NOMO-1 (cell line): ENCODE data around the gene UBE2L3.
"Not testable (repeated sequence)": the region's sequence is repeated elsewhere in the genome, so short reads cannot be mapped to it uniquely, and the experiment has no call there.

Source experiments
- DNase-seq, 2 experiments: peaks; one replicate each; lab custom pipeline; 2025; ENCODE audit not compliant: unreplicated experiment in 2 of 2; lab: John Stamatoyannopoulos, UW

The UBE2L3 gene

DNA sequence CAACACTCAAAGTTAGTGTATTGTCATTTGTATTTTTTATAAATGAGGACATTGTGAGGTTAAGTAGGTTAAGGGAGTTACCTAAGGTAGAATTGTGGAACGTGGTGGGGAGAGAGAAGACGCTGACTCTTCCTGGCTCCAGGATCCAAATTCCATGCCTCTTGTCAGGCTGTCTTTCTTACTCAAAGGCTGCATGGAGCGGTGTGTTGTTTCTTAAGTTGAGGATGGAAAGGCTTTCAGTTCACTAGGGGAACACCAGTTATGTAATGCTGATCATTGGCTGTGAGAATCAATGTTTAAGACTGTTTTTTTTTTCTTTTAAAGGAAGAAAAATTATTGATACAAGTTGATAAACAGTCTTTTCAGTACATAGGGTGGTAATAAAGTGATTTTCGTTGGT lies 2.9 kb downstream of the UBE2L3 start:
- DNase-seq, result no peak

GRCh38 chr22:21571679-21572078 lies 4.2 kb downstream of the UBE2L3 start:
- DNase-seq, result no peak

GRCh38 chr22:21573293-21573734 lies 5.8 kb downstream of the UBE2L3 start:
- no peak for DNase-seq

GRCh38 chr22:21573750-21574494 lies 6.4 kb downstream of the UBE2L3 start:
- no peak for DNase-seq

GRCh38 chr22:21579474-21579851 lies 11.9 kb downstream of the UBE2L3 start:
- no peak for DNase-seq

DNA sequence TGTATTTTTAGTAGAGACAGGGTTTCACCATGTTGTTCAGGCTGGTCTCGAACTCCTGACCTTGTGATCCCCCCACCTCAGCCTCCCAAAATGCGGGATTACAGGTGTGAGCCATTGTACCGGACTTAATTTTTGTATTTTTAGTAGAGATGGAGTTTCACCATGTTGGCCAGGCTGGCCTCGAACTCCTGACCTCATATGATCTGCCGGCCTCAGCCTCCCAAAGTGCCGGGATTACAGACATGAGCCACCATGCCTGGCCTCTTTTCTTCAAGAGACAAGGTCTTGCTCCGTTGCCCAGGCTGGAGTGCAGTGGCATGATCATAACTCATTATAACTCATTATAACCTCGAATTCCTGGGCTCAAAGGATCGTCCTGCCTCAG lies 13.1 kb downstream of the UBE2L3 start:
- DNase-seq, result not testable (repeated sequence)

DNA sequence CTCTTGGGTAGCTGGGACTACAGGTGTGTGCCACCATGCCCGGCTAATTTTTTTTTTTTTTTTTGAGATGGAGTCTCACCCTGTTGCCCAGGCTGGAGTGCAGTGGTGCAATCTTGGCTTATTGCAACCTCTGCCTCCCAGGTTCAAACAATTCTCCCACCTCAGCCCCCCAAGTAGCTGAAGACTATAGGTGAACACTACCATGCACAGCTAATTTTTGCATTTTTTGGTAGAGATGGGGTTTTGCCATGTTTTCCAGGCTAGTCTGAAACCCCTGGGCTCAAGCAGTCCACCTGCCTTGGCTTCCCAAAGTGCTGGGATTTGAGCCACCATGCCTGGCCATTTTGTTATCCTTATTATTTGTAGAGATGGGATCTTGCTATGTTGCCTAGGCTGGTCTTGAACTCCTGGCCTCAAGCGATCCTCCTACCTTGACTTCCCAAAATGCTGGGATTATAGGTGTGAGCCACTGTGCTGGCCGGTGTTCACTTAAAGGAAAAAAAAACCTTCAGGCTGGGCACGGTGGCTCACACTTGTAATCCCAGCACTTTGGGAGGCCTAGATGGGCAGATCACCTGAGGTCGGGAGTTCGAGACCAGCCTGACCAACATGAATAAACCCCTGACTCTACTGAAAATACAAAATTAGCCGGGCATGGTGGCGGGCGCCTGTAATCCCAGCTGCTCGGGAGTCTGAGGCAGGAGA lies 13.6 kb downstream of the UBE2L3 start:
- DNase-seq, result not testable (repeated sequence)

DNA sequence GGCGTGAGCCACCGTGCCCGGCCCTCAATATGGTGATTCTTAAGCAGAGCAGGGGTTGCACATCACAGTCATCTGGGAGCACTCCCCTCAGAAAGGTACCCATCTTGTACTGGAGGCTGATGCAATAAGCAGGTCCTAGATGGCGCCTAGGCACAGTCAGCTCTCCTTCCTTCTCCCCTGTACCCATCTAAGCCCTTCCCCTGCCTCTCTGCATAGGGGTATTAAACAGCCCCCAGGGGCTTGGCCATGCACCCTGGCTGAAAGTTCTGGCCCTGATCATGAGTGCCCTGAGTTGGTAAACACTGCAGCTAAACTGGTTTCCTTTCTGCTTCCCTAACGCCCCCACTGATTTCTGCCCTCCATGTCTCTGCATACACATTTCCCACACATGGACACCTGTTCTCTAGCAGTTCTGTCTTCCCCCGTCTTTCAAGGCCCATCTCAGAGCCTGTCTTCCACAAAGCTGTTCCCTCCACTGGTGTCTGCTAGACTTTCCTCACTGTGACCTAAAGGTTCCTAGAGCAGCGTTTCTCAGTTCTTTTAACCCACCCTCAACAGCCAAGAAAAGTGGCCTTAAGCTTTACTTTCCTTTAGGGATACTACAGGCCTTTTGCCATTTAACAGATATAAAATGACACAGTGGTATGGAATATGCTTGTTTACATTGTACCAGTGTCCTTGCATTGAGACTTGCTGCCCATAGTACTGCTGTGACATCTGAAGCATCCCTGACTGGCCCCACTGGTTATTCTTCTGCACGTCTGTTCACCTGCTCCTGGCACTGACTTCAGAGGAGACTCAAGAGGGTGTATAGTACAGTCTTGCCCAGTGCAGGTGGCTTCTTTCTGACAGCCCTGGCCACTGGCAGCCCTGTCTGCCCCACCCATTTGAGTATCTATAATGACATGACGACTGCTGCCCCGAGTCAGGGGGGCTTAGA lies 15.6 kb downstream of the UBE2L3 start:
- DNase-seq, result no peak

DNA sequence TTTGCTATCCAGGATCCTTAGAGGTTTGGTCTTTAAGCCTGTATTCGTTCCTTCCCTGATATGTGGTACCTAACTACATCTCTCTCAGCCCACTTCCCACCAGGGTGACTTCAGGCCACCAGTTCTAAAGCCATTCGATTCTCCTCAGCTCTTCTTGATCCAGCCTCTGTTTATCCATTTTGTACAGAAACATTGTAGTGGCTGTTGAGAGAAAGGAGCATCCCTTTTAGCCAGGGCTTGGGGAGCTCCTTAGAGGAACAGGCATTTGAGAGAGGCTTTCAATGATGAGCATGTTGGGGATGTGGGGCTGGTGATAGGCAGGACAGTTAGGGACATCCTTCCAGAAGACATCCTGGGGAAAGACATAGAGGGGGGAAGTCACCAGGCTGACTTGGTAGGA lies 17.9 kb downstream of the UBE2L3 start:
- no peak for DNase-seq

DNA sequence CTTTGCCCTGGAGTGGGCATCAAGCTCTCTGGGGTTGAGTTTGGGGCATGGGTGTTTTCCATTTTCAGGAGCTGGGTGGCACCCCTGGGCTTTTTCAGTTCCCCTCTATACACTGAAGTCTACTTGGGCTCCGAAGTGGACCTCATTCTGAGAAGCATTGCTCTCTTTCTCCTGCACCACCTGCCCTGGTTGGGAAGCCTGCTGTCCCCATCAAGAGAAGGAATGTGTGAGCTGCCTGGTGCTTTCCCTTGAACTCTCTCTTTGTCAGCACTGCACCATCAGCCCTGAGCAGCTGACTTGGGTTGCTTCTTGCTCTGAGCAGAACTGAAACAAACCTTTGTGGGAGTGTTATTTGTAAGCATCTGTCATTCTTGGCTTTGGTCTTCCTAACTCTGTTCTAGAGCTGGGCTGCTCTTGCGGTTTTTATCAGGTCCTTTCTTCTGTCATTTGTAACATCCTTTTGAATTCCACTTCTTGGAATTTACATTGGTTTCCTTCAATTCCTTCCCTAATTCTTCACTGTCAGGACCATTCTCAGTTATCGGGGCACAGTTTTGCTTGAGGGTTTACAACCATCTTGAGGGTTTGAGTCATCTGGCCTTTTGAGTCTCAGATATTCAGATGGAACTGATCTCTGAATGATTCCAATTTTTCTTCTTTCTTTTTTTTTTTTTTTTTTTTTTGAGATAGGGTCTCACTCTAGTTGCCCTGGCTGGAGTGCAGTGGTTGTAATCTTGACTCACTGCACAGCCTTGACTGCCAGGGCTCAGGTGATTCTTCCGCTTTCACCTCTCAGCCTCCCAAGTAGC lies 20.5 kb downstream of the UBE2L3 start:
- DNase-seq, result peak in 1 of 2 experiments; percentile 3

GRCh38 chr22:21589396-21589795 lies 21.9 kb downstream of the UBE2L3 start:
- no peak for DNase-seq

DNA sequence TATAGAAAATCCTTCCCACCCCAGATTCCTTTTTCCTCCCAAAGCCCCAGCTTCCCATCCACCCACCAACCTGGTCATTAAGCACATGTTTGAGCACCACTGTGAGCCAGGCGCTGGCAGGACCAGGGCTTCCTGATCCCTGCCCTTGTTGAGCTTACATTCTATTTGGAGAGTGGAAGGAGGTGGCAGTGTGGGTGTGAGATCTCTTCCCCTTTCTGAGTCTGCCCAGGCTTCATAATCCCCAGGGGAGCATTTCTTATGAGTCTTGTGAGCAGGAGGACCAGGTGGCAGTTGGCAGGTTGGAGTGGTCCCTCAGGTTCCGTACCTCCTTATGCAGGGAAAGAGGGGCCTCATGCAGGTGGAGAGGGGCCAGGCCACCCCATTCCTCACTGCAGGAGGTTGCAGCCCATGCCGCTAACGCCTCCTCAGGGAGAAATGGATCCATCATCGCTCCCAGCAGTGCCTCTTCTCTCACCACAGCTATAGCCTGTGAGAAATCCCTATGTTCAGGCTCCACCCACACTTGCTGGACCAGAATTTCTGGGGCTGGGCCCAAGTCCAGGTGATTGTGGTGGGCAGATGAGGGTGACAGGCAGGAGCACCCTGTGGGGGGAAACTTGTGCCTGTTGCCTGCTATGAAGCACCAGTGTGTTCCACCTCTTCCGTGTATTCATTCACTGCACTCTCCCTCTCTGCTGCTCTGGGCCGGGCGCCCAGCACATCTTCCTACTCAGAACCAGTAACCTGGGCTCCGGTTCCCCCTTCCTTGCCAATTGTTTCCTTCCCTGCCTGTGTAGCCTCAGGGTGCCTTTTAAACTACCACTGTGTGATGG lies 23.5 kb downstream of the UBE2L3 start:
- DNase-seq, result no peak

GRCh38 chr22:21591695-21592094 lies 24.2 kb downstream of the UBE2L3 start:
- DNase-seq, result no peak

DNA sequence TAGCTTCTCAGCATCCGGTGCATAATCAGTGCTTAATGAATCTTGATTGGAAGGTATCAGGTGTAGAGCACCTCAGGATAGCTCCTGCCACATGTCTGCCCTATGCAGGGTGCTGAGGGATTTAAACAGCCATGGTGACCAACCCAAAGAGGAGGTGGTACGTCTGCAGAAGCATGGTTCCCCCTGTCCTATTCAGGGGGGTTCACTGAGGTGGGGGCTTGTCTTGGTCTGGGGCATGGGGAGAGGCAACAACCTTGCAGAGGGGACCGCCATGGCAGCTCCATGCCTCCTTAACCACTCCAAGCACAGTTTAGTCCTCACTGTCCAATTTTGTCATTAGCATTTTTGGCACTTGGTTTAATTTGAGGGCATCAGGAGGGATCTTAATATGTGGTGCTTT lies 24.9 kb downstream of the UBE2L3 start:
- no peak for DNase-seq

GRCh38 chr22:21593406-21594232 lies 26.1 kb downstream of the UBE2L3 start:
- DNase-seq, result no peak

- no peak for DNase-seq
Measured at GRCh38 chr22:21594865-21595452, 27.4 kb downstream of the UBE2L3 start.

DNA sequence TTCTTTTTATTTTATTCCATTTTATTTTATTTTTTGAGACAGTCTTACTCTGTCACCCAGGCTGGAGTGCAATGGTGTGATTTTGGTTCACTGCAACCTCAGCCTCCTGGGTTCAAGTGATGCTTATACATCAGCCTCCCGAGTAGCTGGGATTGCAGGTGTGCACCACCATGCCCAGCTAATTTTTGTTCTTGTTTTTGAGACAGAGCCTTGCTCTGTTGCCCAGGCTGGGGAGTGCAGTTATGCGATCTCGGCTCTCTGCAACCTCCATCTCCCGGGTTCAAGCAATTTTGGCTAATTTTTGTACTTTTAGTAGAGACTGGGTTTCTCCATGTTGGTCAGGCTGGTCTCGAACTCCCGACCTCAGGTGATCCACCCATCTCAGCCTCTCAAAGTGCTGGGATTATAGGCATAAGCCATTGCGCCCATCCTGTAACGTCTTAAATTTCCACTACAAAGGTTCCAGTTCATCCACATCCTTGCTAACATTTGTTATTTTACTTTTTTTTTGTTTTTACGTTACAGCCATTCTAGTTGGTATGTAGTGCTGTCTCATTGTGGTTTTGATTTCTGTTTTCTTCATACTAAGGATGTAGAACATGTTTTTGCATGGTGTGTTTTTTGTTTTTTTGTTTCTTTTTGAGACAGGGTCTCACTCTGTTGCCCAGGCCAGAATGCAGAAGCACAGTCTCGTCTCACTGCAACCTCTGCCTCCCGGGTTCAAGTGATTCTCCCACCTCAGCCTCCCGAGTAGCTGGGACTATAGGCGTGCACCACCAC lies 29.0 kb downstream of the UBE2L3 start:
- DNase-seq, result not testable (repeated sequence)

DNA sequence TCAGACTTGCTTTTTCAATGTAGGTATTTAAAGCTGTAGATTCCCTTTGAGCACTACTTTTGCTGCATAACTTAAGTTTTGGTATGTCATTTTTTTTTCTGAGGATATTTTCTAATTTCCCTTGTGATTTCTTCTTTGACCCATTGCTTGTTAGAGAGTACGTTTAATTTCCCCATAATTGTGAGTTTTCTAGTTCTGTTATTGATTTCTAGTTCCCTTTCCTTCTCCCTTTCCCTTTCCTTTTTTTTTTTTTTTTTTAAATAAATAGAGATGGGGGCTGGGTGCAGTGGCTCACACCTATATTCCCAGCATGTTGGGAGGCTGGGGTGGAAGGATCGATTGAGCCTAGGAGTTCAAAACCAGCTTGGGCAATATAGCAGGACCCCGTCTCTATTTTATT lies 30.8 kb downstream of the UBE2L3 start:
- DNase-seq, result no peak
